ENCODE results near the gene ST6GAL1. TPM values are rescaled to one million over a fixed set of nuclear protein-coding genes. Genes with fewer than 3 reads are reported as not detected.
A peak's percentile ranks its signal among the peaks of the same experiment; 100 is the strongest.

The ST6GAL1 gene
- total and polyA plus RNA-seq, 2 of the 4 experiments (the other 2 are of a cell fraction), result 1.4 to 2.9 TPM

GRCh38 chr3:186976837-186977750, 46.8 kb downstream of the ST6GAL1 start:
- Histone ChIP-seq H3K4me3 (ENCODE audit: insufficient read depth, low read depth, low read length) (no peak overlapping the region), H2BK20ac (ENCODE audit: low read depth, low read length) (no peak overlapping the region), H3K9ac (ENCODE audit: low read depth, low read length) (no peak overlapping the region), H3K27me3 (ENCODE audit: control insufficient read depth, insufficient read depth, low read length) (no peaks in the 10 kb centered on the region; the same call in 1 of the 2 replicates), H3K4me2 (ENCODE audit: low read depth, low read length) (no peak overlapping the region), H3K14ac (replicated peaks; ENCODE audit: low read depth, low read length) (0 out of 2 replicates have a peak overlapping the region, but pooled peaks have one; percentile 45), H2BK5ac (ENCODE audit: low read depth, low read length, poor library complexity, severe bottlenecking) (no peak overlapping the region), H2AFZ (replicated peaks; ENCODE audit: low read length, poor library complexity) (peak overlapping the region; percentile 64), H3K56ac (ENCODE audit: extremely low read depth, insufficient read depth, low read length) (no peak overlapping the region), H2BK15ac (ENCODE audit: low read depth, low read length) (no peak overlapping the region), H3K4ac (ENCODE audit: low read depth, low read length) (no peak overlapping the region), H4K20me1 (ENCODE audit: insufficient read depth, low read length) (no peaks in the 10 kb centered on the region), H2AK5ac (ENCODE audit: low read depth, low read length) (no peak overlapping the region), H3K18ac (ENCODE audit: low read depth, low read length) (no peak overlapping the region), H3K79me1 (ENCODE audit: low read depth in 1 of 2, low read length in 2 of 2) (no peaks in the 10 kb centered on the region), H2AK9ac (replicated peaks; ENCODE audit: low read depth, low read length, poor library complexity) (no peak overlapping the region), H4K91ac (ENCODE audit: insufficient read depth, low read depth, low read length) (no peak overlapping the region), H3K9me3 (ENCODE audit: control insufficient read depth, insufficient read depth, low read length) (no peaks in the 10 kb centered on the region), H4K5ac (ENCODE audit: low read depth, low read length) (no peak overlapping the region), H3K23ac (ENCODE audit: low read depth, low read length) (no peak overlapping the region), H4K8ac (ENCODE audit: low read depth in 2 of 2, low read length in 2 of 2) (no peak overlapping the region), H3K27ac (ENCODE audit: insufficient read depth, low read length) (no peak overlapping the region), H3K9me1 (ENCODE audit: insufficient read depth, low read length) (no peaks in the 10 kb centered on the region), H2BK120ac (ENCODE audit: low read depth, low read length) (no peak overlapping the region), H3K4me1 (ENCODE audit: control insufficient read depth, insufficient read depth, low read length) (no peaks in the 10 kb centered on the region; the same call in 1 of the 2 replicates), H3K36me3 (ENCODE audit: control insufficient read depth, insufficient read depth, low read length) (no peaks in the 10 kb centered on the region)
- TF ChIP-seq RCOR1 (IDR thresholded peaks at IDR 0.05; ENCODE audit: insufficient replicate concordance, low read length), result no peak
- TF ChIP-seq, protein P1, sequence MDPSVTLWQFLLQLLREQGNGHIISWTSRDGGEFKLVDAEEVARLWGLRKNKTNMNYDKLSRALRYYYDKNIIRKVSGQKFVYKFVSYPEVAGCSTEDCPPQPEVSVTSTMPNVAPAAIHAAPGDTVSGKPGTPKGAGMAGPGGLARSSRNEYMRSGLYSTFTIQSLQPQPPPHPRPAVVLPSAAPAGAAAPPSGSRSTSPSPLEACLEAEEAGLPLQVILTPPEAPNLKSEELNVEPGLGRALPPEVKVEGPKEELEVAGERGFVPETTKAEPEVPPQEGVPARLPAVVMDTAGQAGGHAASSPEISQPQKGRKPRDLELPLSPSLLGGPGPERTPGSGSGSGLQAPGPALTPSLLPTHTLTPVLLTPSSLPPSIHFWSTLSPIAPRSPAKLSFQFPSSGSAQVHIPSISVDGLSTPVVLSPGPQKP (IDR thresholded peaks at IDR 0.05; ENCODE audit: borderline replicate concordance, low read depth, low read length), result no peak
- TF ChIP-seq USF2 (IDR thresholded peaks at IDR 0.05; ENCODE audit: low read depth, low read length), result no peak
- TF ChIP-seq CHD1 (IDR thresholded peaks at IDR 0.05; ENCODE audit: low read depth, low read length), result no peak
- no peak for TF ChIP-seq POLR2A (IDR thresholded peaks at IDR 0.05; ENCODE audit: low read depth, low read length)
- TF ChIP-seq SMC3 (IDR thresholded peaks at IDR 0.05; ENCODE audit: low read depth, low read length), result no peak
- no peak for TF ChIP-seq MAFK (IDR thresholded peaks at IDR 0.05; ENCODE audit: low read depth, low read length)
- TF ChIP-seq NFE2L2 (IDR thresholded peaks at IDR 0.05; ENCODE audit: low read depth, low read length), result no peak
- TF ChIP-seq MXI1 (IDR thresholded peaks at IDR 0.05; ENCODE audit: borderline replicate concordance, low read depth, low read length), result no peak
- ChIA-PET CTCF (no interaction called here), POLR2A (ENCODE audit: unreplicated experiment) (no interaction called here)
- intact Hi-C loops (cut with micrococcal nuclease) (no loop called here), in situ Hi-C loops (cut with MboI; ENCODE audit: low sequenced_read_pairs) (no loop called here), dilution Hi-C loops (cut with HindIII; ENCODE audit: low sequenced_read_pairs, unreplicated experiment) (no loop called here)
- ATAC-seq (ENCODE audit: low read depth) (no peak), DNase-seq (peak; percentile 31)
- WGBS, 2 experiments (ENCODE audit: extremely low coverage in 2 of 2, insufficient read length in 1 of 2), result 21% methylated on average over 4 of the region's 17 CpGs; no CpG with 5 or more reads in 1 of the 2 experiments
- BruUV-seq (replicated peaks), result no TSS peak
